Raji (cell line): ENCODE data around the gene STX18.

Experiments used
- POLR2A ChIP-seq: IDR thresholded peaks from 2 replicates; pipeline ENCODE4 v1.6.1; 2011; ENCODE audit warnings: low read depth, low read length, control low read depth; ENCODE audit not compliant: insufficient read depth

Gene STX18

DNA sequence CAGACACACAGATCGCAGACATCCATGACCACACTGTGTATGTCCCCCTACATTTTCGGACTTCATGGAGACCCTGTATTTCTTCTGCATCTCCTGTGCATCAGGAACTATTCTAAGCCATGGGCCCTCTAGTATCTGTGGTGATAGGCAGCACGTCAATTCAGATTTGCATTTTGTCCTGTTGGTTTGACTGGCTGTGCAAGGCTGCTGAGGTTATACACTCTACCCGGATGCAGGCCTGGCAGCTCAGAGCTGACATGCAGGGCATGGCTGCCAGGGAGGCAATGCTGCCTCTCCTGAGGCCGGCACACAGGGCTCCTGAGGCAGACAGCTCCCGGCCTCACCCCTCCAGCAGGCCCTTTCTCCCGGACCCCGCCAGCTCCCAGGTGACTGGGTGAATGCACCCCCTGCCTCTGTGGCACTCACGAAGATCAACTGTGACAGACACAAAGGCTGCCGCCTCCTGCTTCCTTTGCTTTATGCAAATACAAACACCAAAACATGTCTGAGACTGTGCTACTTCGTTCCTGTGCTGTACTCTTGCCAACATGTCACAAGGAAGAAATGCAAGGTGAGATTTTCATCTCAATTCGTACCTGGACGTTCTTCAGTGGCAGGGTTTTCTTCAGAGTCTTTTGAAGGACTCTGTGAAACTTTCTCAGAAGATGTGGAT lies 103.9 kb downstream of the STX18 start:
- no peak for TF ChIP-seq POLR2A

DNA sequence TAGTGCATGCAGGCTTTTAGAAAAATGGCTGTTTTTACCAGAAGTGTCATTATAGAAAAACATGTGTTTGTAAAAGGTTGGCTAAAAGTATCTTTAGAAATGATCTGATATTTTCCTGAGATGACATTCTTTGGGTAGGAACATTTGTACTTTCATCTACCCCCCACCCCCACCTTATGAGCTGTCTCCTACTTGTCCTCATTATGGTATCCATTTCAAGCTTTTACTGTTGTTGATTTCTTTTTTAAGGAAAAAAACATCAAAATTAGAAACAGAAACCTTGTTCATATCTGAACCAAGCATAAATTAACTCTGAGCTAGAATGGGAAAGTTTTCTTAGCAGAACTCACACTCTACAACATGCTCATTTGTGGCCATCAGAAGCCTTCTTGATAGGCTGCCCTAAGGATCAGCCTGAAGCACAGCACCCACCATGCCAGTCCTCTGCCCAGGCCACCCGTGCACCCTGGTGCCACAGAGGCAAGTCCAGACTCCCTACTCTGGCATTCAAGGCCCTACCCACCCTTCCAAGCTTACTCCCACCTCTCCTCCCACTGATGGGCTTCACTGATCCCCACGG lies 105.5 kb downstream of the STX18 start:
- TF ChIP-seq POLR2A: no peak

DNA sequence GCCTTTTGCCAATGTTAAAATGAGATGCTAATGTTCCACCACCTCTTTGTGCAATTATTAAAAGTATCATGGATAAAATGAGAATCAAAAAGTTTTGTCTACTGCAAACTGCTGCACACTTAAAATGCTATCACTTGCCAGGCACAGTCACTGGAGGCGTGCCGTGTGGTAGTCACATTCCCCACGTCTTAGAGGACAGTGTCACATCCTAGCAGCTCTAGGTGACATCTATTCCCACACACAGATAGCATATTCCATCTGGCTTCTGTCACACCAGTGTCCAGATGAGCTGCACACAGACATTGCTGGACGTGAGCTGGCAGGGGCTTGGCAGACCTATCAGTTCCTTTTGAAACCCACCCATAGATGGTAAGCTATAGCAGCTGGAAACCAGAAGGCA lies 107.9 kb downstream of the STX18 start:
- TF ChIP-seq POLR2A: no peak

DNA sequence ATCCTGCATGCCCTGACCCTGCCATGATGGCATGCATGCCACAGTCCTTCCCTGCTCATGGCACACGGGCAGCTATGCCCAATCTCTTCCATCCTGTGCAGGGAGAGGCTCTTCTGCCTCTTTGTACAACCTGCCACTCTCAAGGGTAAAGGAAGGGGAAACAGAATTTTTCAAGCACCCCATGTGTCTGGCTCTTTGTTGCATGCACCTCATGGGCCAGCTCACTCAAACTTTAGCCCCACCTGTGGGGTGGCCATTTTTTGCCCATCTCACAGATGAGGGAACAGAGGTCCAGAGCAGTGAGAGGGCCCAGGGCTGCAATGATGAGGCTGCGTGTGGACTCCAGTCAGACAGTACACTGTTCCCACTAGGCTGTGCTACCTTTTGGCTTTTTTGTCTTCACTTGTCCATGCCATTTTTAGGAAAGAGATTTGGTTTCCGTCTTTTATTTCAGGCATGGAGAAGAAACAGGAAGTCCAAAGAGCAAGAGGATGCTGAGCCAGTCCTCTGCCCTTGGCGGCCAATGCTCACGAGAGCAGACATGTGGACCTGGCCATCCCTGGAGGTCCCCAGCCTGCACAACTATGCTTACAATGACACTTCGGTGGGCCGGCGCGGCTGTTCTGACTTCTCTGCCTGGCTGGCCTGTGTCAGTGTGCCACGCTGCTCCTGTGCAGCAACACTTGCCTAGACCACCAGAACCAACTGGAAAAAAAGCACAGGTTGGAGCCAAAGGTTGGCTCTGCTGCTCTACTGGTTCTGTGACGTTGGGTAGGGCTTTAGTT lies 109.3 kb downstream of the STX18 start:
- TF ChIP-seq POLR2A: no peak

DNA sequence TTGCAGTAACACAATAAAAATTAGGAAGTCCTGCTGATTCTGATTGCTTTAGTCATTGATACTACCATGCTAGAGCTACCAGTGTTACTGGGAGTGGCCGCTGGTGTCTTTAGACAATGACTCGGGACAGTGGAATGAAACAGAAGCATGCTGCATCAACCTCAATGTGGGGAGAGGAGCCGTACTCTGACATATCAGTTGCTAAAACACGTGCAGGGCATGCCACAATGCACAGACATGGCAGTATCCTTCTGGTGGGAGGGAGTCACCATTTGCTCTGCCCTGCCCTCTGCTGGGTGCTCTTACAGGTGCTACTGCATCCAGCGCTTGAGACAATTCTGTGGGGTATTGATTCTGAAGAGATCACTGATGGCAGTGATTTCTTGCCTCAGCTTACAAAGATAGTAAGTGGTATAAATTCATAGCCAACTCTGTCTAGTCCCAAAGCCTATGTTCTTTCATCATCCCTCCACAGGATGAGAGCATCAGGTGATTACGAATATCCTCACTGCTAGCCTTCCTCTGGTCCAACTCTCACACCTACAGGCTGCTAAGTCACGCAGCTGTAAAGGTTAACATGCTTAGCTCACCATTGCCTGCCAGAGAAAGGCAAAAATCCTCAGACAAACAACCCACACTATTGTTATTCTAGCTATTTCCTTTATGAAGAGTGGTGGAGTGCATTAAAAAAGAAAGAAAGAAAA lies 111.2 kb downstream of the STX18 start:
- no peak for TF ChIP-seq POLR2A

DNA sequence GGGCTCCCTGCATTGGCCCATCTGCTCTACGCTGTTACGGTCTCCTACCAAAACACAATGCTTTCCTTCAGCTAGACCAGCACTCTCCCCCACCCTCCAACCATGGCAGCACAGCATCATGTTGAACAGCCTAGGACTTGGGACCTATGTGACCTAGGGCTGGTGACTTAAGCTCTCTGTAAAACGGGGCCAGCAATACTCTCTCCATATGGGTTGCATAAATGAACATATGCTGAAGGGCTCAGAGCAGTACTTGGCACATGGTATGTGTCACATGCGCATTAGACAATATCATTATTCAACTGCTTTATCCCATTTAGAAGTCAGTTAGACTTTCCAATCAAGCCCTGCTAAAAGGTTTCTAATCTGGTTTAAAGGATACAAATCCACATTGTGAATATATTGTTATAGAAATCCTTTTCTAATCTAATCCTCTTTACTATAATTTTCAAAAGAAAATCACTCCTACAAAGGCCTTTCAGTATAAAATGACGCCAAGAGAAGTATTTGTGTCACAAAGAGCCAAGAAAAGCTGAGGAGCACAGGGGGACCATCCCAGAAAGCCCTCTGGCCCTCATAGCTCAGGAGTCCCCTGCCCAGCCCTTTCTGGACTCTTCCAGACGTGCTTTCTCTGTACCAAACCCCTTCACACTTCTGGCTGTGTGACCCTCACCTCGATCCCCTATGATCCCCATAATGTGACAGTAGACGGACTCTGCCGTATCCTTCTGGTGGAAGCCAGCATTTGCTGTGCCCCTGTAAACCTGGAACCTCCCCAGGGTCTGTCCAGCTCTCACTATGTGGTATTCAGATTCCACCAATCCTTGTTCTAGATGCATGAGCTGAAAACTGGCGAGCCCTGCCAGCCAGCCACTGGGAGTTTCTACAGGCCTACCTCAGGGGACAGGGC lies 112.6 kb downstream of the STX18 start:
- no peak for TF ChIP-seq POLR2A

DNA sequence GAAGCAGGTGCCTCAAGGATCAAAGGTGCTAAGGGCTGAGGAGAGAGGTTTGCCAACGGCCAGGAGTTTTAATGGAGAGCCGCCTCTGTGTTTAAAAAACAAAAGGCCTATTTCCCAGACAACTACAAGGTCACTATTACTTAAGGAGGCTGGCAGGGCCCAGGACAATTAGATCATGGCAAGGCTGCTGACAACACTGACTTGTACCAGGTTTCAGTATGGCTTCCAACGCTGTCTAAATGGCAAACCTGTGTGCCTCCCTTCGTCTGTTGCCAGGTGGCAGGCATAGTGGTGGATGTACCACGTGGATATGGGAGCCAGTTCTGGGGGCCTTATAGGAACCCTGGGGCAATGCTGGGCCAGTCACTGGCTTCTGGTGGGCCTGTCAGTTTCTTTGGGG lies 114.0 kb downstream of the STX18 start:
- no peak for TF ChIP-seq POLR2A

DNA sequence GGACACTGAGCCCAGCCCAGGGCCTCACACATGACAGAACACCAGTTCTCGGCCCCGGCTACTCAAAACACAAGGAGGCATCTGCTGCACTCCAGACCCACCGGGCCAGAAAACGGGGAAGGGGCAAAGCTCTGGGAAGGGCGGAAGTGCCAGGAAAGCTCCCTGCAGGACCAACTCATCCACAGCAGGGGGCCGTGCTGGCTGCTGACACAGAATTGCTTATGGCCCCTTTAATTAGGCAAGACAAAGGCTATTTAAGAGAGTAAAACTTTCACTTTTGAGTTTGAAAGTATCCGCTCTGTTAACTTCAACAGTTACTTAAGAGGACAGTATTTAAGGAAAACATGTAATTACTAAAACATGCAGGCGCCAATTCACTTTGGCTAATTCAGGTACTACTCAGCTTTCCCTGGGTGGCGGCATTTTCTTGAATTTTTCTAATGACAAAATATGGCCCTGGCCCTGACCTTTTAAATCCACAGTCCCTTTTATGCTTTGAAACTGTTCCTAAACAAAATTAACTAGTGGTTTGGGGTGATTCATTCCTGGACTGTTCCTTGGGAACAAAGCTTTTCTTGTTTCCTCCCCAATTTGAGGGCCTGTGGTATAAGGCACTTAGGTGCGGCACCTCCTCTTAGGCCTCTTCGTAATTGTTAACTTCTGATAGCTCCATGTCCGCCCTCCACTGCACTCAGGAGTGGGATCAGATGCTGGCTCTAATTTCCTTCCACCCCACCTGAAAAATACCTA lies 114.6 kb downstream of the STX18 start:
- no peak for TF ChIP-seq POLR2A

DNA sequence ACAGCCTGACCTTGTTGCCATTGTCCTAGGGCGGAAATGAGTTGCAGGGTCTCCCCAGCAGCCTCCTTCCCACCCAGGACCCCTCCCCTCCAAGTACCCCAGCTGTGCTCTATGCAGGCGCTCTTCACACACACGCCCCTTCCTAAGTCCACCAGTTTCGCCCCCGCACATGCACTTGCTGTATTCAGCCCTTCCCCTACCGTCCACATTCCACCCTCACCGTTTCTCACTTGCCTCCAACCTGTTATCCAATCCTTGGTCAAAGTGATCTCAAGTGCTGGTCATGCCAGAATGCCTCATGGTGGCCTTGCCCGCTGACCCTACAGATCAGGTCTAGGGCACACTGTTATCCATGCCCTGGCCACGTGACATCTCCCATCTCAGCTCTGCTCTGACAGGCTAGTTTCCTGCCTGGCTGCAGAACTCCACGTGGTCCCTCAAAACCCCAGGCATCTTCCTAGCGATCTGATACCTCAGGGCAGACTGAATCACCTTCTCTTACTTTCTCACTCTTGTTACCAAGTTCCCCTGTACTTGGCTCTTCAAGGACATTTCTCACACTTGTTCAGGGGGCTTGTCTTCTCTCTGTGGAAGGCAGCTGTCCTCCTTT lies 115.2 kb downstream of the STX18 start:
- no peak for TF ChIP-seq POLR2A

DNA sequence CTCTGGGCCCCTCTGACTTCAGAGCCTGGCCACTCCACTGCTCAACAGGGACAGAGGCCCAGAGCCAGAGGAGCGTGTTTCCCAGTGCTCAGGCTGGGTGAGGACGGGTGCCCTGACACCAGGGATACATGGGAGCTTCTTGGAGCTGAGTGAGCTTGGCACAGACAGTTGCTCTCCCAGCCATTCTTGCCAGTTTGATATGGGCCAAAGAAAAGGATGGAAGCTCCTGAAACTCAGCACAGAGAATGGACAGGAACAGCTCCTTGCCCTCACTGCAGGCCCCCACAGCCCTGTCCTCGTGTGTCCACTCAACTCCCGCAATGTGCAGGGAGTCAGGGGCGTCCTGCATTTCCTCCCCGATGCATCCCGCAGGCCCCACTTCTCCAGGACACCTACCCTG lies 116.2 kb downstream of the STX18 start:
- no peak for TF ChIP-seq POLR2A

DNA sequence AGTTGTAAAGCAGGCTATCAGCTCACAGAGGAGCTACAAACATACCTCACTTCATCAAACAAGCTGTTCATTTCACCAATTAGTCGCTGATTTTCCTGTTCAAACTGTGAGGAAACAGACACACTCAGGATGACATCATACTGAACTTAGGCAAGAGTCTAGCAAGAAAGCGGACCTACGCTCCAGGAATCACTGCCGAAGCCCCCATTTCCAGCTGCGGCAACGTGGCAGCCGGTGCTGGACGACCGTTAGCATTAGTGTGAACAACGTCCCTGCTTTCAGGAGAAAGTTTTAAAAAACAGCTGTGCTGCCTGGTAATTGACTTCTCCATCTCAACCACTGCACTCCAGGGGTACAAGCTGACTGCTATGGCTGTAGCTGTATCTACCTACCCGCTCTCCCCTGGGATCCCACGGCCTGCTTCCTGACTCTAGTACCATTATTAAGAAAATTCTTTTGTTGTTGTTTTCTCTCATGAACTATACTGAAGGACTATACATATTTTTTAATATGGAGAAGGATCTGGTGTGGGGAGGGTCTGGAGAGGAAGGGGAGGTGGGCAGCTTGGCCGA lies 116.6 kb downstream of the STX18 start:
- no peak for TF ChIP-seq POLR2A

DNA sequence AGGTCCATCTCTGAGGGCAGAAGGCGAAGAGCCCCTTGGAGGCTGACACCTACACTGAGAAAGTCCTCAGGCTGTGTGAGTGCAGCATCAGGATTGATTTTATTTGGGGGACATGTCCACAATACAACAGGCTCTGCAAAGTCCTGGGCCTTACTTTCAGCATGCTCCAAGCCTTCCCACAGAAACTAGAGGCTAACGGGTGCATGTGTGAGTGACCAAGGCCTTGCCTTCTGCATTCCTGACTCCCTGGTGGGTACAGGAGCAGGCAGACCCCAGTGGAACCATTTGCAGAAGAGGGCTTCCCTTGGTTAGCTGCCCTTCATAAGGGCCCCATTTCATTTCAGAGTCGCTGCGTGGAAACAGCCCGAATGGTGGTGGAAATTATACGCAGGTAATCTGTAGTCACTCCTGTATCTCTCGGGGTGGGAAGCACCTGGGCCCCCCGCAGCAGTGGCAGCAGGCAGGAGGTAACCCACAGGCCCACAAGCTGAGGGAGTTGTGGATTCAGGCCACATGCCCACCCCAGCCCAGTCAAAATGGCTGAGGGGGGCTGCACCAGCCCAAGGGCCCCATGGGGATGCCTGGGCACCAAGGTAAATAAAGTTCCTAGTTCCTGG lies 117.2 kb downstream of the STX18 start:
- no peak for TF ChIP-seq POLR2A
